Measurements from ENCODE around the gene POLR2I.

DNA sequence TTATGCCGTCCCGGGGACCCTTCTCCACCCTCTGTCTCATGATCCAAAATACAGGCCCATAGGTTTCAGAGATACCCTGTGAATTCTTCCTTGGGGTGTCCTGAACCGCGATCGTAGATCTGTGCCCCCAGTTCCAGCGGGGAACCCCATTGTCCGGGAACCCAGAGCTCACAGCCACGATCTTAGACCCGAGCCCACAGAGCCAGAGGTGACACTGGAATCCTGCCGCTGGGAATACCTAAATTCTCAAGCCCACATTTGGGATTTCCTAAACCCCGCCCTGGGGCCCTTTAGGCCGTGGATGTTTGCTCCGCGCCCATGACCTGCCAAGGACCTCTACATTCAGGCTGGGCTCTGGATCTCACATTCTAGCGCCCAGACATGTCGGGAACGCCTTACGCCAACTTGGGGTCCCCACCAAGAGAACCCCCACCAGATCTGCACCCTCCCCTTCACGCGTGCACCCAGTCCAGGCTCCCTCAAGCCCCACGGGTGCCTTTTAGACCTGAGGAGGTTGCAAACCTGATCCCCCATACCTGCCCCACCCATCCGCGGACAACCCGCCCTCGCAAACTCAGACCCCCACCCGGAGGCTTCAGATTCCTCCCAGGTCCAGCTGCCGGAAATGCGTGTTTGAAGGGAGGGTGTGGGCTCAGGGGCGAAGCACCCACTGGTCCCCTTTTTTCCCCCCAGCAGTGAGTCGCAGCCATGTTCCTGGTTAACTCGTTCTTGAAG lies 25.8 kb upstream of the POLR2I start:
- TF ChIP-seq GATA3 (IDR thresholded peaks at IDR 0.05; ENCODE audit: low read depth, low read length) (no peak), GATA2 (IDR thresholded peaks at IDR 0.05; ENCODE audit: low read depth, low read length) (no peak)
